Endothelial cell of umbilical vein (primary cell): ENCODE results near the gene LRRC59.

Experiments used
- CTCF ChIP-seq, 2 donors: IDR thresholded peaks; 1 replicate in 1 of 2; 2 replicates in 1 of 2; pipeline ENCODE4 v1.5.1; 2011; ENCODE audit warnings: low read length in 2 of 2, mild to moderate bottlenecking in 2 of 2, moderate library complexity in 2 of 2, control low read depth in 1 of 2, inconsistent platforms in 1 of 2, low read depth in 1 of 2; ENCODE audit not compliant: insufficient read depth in 1 of 2; ENCODE audit errors: extremely low read depth in 1 of 2
- EZH2 ChIP-seq: IDR thresholded peaks from 2 replicates; pipeline ENCODE4 v1.6.1; 2012; ENCODE audit warnings: borderline replicate concordance, low read depth, mild to moderate bottlenecking, moderate library complexity, low read length, inconsistent platforms; ENCODE audit not compliant: severe bottlenecking
- FOS ChIP-seq: IDR thresholded peaks from 2 replicates; pipeline ENCODE4 v1.6.1; 2011; ENCODE audit warnings: mild to moderate bottlenecking, low read length, moderate library complexity, borderline replicate concordance; ENCODE audit not compliant: insufficient read depth
- JUN ChIP-seq: IDR thresholded peaks from 2 replicates; pipeline ENCODE4 v1.6.1; 2011; ENCODE audit warnings: borderline replicate concordance, low read depth; ENCODE audit not compliant: insufficient read length, insufficient read depth
- POLR2A ChIP-seq: IDR thresholded peaks from 2 replicates; pipeline ENCODE4 v1.6.1; 2012; ENCODE audit warnings: low read depth, mild to moderate bottlenecking, control low read depth, low read length
- POLR2AphosphoS5 ChIP-seq: IDR thresholded peaks from 2 replicates; pipeline ENCODE4 v1.6.1; 2012; ENCODE audit warnings: low read depth, mild to moderate bottlenecking, control low read depth, low read length, moderate library complexity; ENCODE audit not compliant: insufficient read depth
- TF ChIP-seq, protein P1 (sequence below): IDR thresholded peaks from 2 replicates; pipeline ENCODE4 v1.6.1; 2011; ENCODE audit not compliant: insufficient read depth, insufficient read length

GRCh38 chr17:50358177-50358576 lies 39.1 kb downstream of the LRRC59 start:
- TF ChIP-seq JUN (no peak), CTCF (IDR thresholded peaks at IDR 0.05; ENCODE audit: extremely low read depth in 1 of 2, insufficient read depth in 1 of 2, low read depth in 1 of 2, low read length in 2 of 2) (no peak), POLR2A (no peak), FOS (no peak), EZH2 (no peak), POLR2AphosphoS5 (no peak)
- TF ChIP-seq, protein P1, sequence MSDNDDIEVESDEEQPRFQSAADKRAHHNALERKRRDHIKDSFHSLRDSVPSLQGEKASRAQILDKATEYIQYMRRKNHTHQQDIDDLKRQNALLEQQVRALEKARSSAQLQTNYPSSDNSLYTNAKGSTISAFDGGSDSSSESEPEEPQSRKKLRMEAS = no peak
